ENCODE measurements around the gene ITIH6.

The ITIH6 gene

GRCh38 chrX:54708404-54708803 lies 89.7 kb downstream of the ITIH6 start:
- DNase-seq: no peak

Measured in SW 1271 (cell line).